ENCODE data around the gene RIPOR2. TPM values are rescaled to one million over a fixed set of nuclear protein-coding genes. Genes with fewer than 3 reads are reported as not detected.
"Not testable (repeated sequence)": the region's sequence is repeated elsewhere in the genome, so short reads cannot be mapped to it uniquely, and the experiment has no call there.

RIPOR2 gene
- total RNA-seq, 1 donor, result 5.2 TPM

- no peak for TF ChIP-seq CTCF (IDR thresholded peaks at IDR 0.05; ENCODE audit: insufficient read depth, low read depth, low read length)
- no peak for DNase-seq (ENCODE audit: low read depth)
- no peak overlapping the region for H3K4me3 ChIP-seq (ENCODE audit: low read depth, low read length)
Measured at GRCh38 chr6:24761851-24762250, 173.9 kb downstream of the RIPOR2 start.

GRCh38 chr6:24761193-24761835 lies 174.4 kb downstream of the RIPOR2 start:
- TF ChIP-seq CTCF (IDR thresholded peaks at IDR 0.05; ENCODE audit: insufficient read depth, low read depth, low read length), result no peak
- no peak for DNase-seq (ENCODE audit: low read depth)
- no peak overlapping the region for H3K4me3 ChIP-seq (ENCODE audit: low read depth, low read length)

GRCh38 chr6:24760210-24760609 lies 175.6 kb downstream of the RIPOR2 start:
- no peak overlapping the region for H3K4me3 ChIP-seq (ENCODE audit: low read depth, low read length)
- no peak for TF ChIP-seq CTCF (IDR thresholded peaks at IDR 0.05; ENCODE audit: insufficient read depth, low read depth, low read length)
- no peak for DNase-seq (ENCODE audit: low read depth)

GRCh38 chr6:24759718-24760117 lies 176.0 kb downstream of the RIPOR2 start:
- no peak for DNase-seq (ENCODE audit: low read depth)
- H3K4me3 ChIP-seq (ENCODE audit: low read depth, low read length), result no peak overlapping the region
- no peak for TF ChIP-seq CTCF (IDR thresholded peaks at IDR 0.05; ENCODE audit: insufficient read depth, low read depth, low read length)

- no peak overlapping the region for H3K4me3 ChIP-seq (ENCODE audit: low read depth, low read length)
- TF ChIP-seq CTCF (IDR thresholded peaks at IDR 0.05; ENCODE audit: insufficient read depth, low read depth, low read length), result no peak
- no peak for DNase-seq (ENCODE audit: low read depth)
Measured at GRCh38 chr6:24757611-24758010, 178.1 kb downstream of the RIPOR2 start.

- TF ChIP-seq CTCF (IDR thresholded peaks at IDR 0.05; ENCODE audit: insufficient read depth, low read depth, low read length), result no peak
- no peak for DNase-seq (ENCODE audit: low read depth)
- H3K4me3 ChIP-seq (ENCODE audit: low read depth, low read length), result no peak overlapping the region
Measured at GRCh38 chr6:24755279-24755678, 180.5 kb downstream of the RIPOR2 start.

GRCh38 chr6:24754378-24754777 lies 181.4 kb downstream of the RIPOR2 start:
- DNase-seq (ENCODE audit: low read depth); H3K4me3 ChIP-seq (ENCODE audit: low read depth, low read length): not testable (repeated sequence)

Other genes with a start within 250 kb of the RIPOR2 start
- gene C6orf62, start 216.8 kb downstream of the RIPOR2 start, total RNA-seq, result 148 and 187 TPM in 2 replicates
- gene GMNN, start 161.0 kb downstream of the RIPOR2 start, total RNA-seq, result 23.5 and 24.2 TPM in 2 replicates
- not detected in 2 replicates for gene ARMH2, start 137.0 kb downstream of the RIPOR2 start, total RNA-seq